ENCODE data around the gene AATF. TPM values are rescaled to one million over a fixed set of nuclear protein-coding genes. Genes with fewer than 3 reads are reported as not detected.

Gene AATF
- total and polyA plus RNA-seq, 2 donors (not counting 1 experiment from before 2014, with no cell fraction given) = 23.9 to 54.8 TPM

- Histone ChIP-seq H3K9me3 (ENCODE audit: control extremely low read depth in 1 of 3, control insufficient read depth in 2 of 3, insufficient read depth in 1 of 3, low read length in 2 of 3) (peaks cover 0 to 81% (median 8%) of the 10 kb centered on the region in 3 donors), H2AFZ (ENCODE audit: insufficient read depth, low read depth, low read length, poor library complexity, severe bottlenecking) (no peak overlapping the region), H4K20me1 (ENCODE audit: control insufficient read depth, insufficient read depth, low read length, poor library complexity, severe bottlenecking) (peaks cover 24% of the 10 kb centered on the region), H3K4me1 (ENCODE audit: control insufficient read depth in 2 of 2, insufficient read depth in 2 of 2, low read length in 2 of 2) (peaks cover 80 to 84% of the 10 kb centered on the region in 2 donors), H3K27me3 (replicated peaks in 1 of 4; ENCODE audit: control extremely low read depth in 1 of 4, control insufficient read depth in 3 of 4, insufficient read depth in 4 of 4, low read length in 3 of 4) (peaks cover 0 to 99% (median 92%) of the 10 kb centered on the region in 4 experiments), H3K4me2 (replicated peaks; ENCODE audit: low read depth, low read length, poor library complexity, severe bottlenecking) (peak overlapping the region; percentile 84), H3K4me3 (ENCODE audit: control extremely low read depth in 1 of 5, extremely low read depth in 1 of 5, insufficient read depth in 1 of 5, low read depth in 2 of 5, low read length in 4 of 5) (no peak overlapping the region), H3K27ac (ENCODE audit: low read length in 2 of 2) (no peak overlapping the region), H3K36me3 (replicated peaks in 1 of 2; ENCODE audit: control extremely low read depth in 1 of 2, control insufficient read depth in 1 of 2, extremely low read depth in 1 of 2, insufficient read depth in 2 of 2, low read length in 1 of 2) (no peaks in the 10 kb centered on the region), H3K9ac (ENCODE audit: low read length) (no peak overlapping the region), H3K79me2 (ENCODE audit: control insufficient read depth, insufficient read depth, low read length) (no peaks in the 10 kb centered on the region)
- Mint-ChIP-seq H3K27ac (peak overlapping the region; percentile 27), H3K4me1 (peaks cover 76% of the 10 kb centered on the region), H3K9me3 (ENCODE audit: insufficient read depth) (no peaks in the 10 kb centered on the region), H3K27me3 (peaks cover 86% of the 10 kb centered on the region), H3K4me3 (peak overlapping the region; percentile 73)
- intact Hi-C loops (cut with micrococcal nuclease) = no loop called here
- DNase-seq (no peak), ATAC-seq (ENCODE audit: low read depth) (no peak)
- no peak for TF ChIP-seq EZH2 (IDR thresholded peaks at IDR 0.05; ENCODE audit: borderline replicate concordance, insufficient read depth, low read depth, low read length, poor library complexity, severe bottlenecking)
- TF ChIP-seq, protein P1, sequence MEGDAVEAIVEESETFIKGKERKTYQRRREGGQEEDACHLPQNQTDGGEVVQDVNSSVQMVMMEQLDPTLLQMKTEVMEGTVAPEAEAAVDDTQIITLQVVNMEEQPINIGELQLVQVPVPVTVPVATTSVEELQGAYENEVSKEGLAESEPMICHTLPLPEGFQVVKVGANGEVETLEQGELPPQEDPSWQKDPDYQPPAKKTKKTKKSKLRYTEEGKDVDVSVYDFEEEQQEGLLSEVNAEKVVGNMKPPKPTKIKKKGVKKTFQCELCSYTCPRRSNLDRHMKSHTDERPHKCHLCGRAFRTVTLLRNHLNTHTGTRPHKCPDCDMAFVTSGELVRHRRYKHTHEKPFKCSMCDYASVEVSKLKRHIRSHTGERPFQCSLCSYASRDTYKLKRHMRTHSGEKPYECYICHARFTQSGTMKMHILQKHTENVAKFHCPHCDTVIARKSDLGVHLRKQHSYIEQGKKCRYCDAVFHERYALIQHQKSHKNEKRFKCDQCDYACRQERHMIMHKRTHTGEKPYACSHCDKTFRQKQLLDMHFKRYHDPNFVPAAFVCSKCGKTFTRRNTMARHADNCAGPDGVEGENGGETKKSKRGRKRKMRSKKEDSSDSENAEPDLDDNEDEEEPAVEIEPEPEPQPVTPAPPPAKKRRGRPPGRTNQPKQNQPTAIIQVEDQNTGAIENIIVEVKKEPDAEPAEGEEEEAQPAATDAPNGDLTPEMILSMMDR (IDR thresholded peaks at IDR 0.05) = no peak
- ChIA-PET POLR2A (no interaction called here), CTCF (interaction anchor here (0.6 kb wide), 1 partner anchor 1434 kb away, joined by 3 read pairs; no protein-coding TSS in a partner anchor)
- WGBS (ENCODE audit: insufficient coverage) = 13% methylated on average over 21 of the region's 23 CpGs
These were observed 15.1 kb upstream of the AATF start for GRCh38 chr17:36933512-36934143.

DNA sequence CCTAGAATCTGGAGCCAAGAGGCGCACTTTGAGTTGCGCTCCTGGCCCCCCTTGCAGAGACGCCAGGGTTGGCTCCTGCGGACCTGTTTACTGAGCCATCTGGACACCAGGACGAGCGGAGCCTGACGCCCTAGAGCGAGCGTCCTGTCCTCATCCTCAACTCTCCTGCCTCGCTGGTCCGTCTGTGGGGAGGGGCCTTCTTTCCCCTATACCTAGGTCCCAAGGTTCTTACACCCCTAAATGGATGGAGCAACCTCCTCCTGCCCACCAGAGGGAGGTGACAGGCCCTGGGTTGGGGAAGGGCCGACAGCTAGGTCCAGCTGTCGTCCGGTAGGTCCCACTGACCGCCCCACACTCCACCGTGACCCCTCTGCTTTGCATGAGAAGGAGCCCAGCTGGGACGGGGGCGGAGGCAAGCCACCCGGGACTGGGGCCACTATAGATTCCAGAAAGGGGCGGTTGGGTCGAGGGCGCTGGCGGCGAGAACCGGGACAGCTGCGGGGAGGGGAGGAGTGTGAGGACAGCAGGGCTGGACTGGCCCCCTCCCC, 14.5 kb upstream of the AATF start:
- H3K4me1 Mint-ChIP-seq = peaks cover 74% of the 10 kb centered on the region
- POLR2A ChIA-PET = interaction anchor here (1.4 kb wide), 1 partner anchor 15 kb away, joined by 3 read pairs; the partner anchor contains the start of gene AATF
- CTCF ChIA-PET = no interaction called here
- H3K27ac ChIP-seq (ENCODE audit: low read length in 2 of 2) = no peak overlapping the region
- 13% methylated on average over 20 of the region's 26 CpGs for WGBS (ENCODE audit: insufficient coverage)
- TF ChIP-seq, protein P1 (IDR thresholded peaks at IDR 0.05) = no peak
- no peak for TF ChIP-seq EZH2 (IDR thresholded peaks at IDR 0.05; ENCODE audit: borderline replicate concordance, insufficient read depth, low read depth, low read length, poor library complexity, severe bottlenecking)
- H3K79me2 ChIP-seq (ENCODE audit: control insufficient read depth, insufficient read depth, low read length) = no peaks in the 10 kb centered on the region
- H3K27ac Mint-ChIP-seq = no peak overlapping the region
- peaks cover 86% of the 10 kb centered on the region for H3K27me3 Mint-ChIP-seq
- no peaks in the 10 kb centered on the region for H3K9me3 Mint-ChIP-seq (ENCODE audit: insufficient read depth)
- H3K36me3 ChIP-seq (replicated peaks in 1 of 2; ENCODE audit: control extremely low read depth in 1 of 2, control insufficient read depth in 1 of 2, extremely low read depth in 1 of 2, insufficient read depth in 2 of 2, low read length in 1 of 2) = no peaks in the 10 kb centered on the region
- intact Hi-C loops (cut with micrococcal nuclease) = no loop called here
- H2AFZ ChIP-seq (ENCODE audit: insufficient read depth, low read depth, low read length, poor library complexity, severe bottlenecking) = peak overlapping the region; percentile 19
- peak overlapping the region; percentile 73 for H3K4me3 Mint-ChIP-seq
- DNase-seq (peak; percentile 52), ATAC-seq (ENCODE audit: low read depth) (no peak)
- no peak overlapping the region for H3K4me3 ChIP-seq (ENCODE audit: control extremely low read depth in 1 of 5, extremely low read depth in 1 of 5, insufficient read depth in 1 of 5, low read depth in 2 of 5, low read length in 4 of 5)
- no peak overlapping the region for H3K9ac ChIP-seq (ENCODE audit: low read length)
- peaks cover 0 to 87% (median 9%) of the 10 kb centered on the region in 3 donors for H3K9me3 ChIP-seq (ENCODE audit: control extremely low read depth in 1 of 3, control insufficient read depth in 2 of 3, insufficient read depth in 1 of 3, low read length in 2 of 3)
- peaks cover 0 to 99% (median 93%) of the 10 kb centered on the region in 4 experiments for H3K27me3 ChIP-seq (replicated peaks in 1 of 4; ENCODE audit: control extremely low read depth in 1 of 4, control insufficient read depth in 3 of 4, insufficient read depth in 4 of 4, low read length in 3 of 4)
- H3K4me1 ChIP-seq (ENCODE audit: control insufficient read depth in 2 of 2, insufficient read depth in 2 of 2, low read length in 2 of 2) = peaks cover 80 to 84% of the 10 kb centered on the region in 2 donors
- H3K4me2 ChIP-seq (replicated peaks; ENCODE audit: low read depth, low read length, poor library complexity, severe bottlenecking) = peak overlapping the region; percentile 84
- H4K20me1 ChIP-seq (ENCODE audit: control insufficient read depth, insufficient read depth, low read length, poor library complexity, severe bottlenecking) = peaks cover 30% of the 10 kb centered on the region

Data from B cell (primary cell).